ENCODE data around the gene AMBRA1. TPM values are rescaled to one million over a fixed set of nuclear protein-coding genes. Genes with fewer than 3 reads are reported as not detected.

The AMBRA1 gene
- polyA plus RNA-seq, 1 experiment: 12.8 TPM

- POLR2A ChIA-PET: no interaction called here
- Histone ChIP-seq H3K4me3 (ENCODE audit: low read depth, low read length) (no peak overlapping the region), H3K36me3 (ENCODE audit: control insufficient read depth, insufficient read depth, low read length) (no peaks in the 10 kb centered on the region), H3K27me3 (ENCODE audit: control insufficient read depth, insufficient read depth, low read length) (no peaks in the 10 kb centered on the region)
- no peak for TF ChIP-seq CTCF (IDR thresholded peaks at IDR 0.05; ENCODE audit: insufficient read depth, low read depth, low read length)
- DNase-seq (ENCODE audit: low read depth): no peak
- CTCF ChIA-PET: interaction anchor here (1.9 kb wide), 1 partner anchor 145 kb away, joined by 12 read pairs; no protein-coding TSS in a partner anchor
Observed at GRCh38 chr11:46527591-46528130, 66.2 kb downstream of the AMBRA1 start.

GRCh38 chr11:46526216-46527215 is 67.3 kb downstream of the AMBRA1 start:
- Histone ChIP-seq H3K27me3 (ENCODE audit: control insufficient read depth, insufficient read depth, low read length) (no peaks in the 10 kb centered on the region), H3K4me3 (ENCODE audit: low read depth, low read length) (no peak overlapping the region), H3K36me3 (ENCODE audit: control insufficient read depth, insufficient read depth, low read length) (no peaks in the 10 kb centered on the region)
- DNase-seq (ENCODE audit: low read depth): no peak
- no peak for TF ChIP-seq CTCF (IDR thresholded peaks at IDR 0.05; ENCODE audit: insufficient read depth, low read depth, low read length)
- ChIA-PET POLR2A (no interaction called here), CTCF (interaction anchor here (0.6 to 1.8 kb wide), 4 partner anchors 36 to 245 kb away, joined by 3 to 8 read pairs (median 5); no protein-coding TSS in a partner anchor)

DNA sequence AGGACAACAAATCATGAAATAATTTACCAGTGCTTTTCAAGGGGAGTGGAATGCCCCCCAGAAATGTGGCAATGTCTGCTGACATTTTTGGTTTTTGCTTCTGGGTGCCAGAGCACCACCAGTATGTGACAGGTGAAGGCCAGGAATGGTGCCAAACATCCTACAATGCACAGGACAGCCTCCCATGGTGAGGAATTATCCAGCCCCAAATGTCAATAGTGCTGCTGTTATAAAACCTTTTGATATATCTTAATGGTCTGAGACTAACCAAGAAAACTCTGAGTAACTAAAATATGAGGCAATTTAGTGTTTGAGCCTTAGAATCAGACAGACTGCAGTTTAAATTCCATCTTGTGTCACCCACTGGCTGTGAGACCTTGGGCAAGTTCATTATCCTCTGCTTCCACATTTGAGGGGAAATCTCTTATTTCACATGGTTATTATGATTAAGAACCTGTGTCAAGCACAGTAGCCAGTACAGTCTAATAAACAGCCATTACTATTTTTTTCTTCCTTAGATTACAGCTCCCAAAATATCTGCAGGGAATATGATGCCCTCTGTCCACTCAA is 69.5 kb downstream of the AMBRA1 start:
- Histone ChIP-seq H3K4me3 (ENCODE audit: low read depth, low read length) (no peak overlapping the region), H3K36me3 (ENCODE audit: control insufficient read depth, insufficient read depth, low read length) (no peaks in the 10 kb centered on the region), H3K27me3 (ENCODE audit: control insufficient read depth, insufficient read depth, low read length) (no peaks in the 10 kb centered on the region)
- ChIA-PET CTCF (interaction anchor here (0.9 to 1.6 kb wide), 2 partner anchors 133 to 177 kb away, joined by 3 to 4 read pairs; partner anchors contain the start of genes CHRM4 and DGKZ), POLR2A (no interaction called here)
- no peak for DNase-seq (ENCODE audit: low read depth)
- no peak for TF ChIP-seq CTCF (IDR thresholded peaks at IDR 0.05; ENCODE audit: insufficient read depth, low read depth, low read length)

DNA sequence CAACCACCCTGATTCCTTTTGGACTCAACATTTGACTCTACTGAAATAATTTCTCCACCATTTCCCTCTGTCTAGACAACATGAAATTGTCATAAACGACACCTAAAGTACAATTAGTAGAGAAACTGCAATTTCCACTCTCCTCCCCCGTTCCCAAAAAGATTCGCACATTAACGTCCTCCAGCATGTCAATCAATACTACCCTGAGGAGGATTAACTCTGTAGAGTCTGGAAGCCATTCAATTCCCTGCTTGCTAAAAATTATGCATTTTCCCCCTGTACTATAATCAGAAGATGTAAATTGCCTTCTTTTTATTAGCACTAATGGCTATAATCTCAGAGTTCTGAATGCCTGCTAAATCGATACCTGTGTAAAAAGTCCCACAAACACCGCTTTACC is 70.5 kb downstream of the AMBRA1 start:
- H3K4me3 ChIP-seq (ENCODE audit: low read depth, low read length): no peak overlapping the region
- CTCF ChIA-PET: interaction anchor here (1.3 to 1.5 kb wide), 2 partner anchors 33 to 132 kb away, joined by 3 to 6 read pairs; partner anchors contain the start of gene CHRM4
- no peaks in the 10 kb centered on the region for H3K27me3 ChIP-seq (ENCODE audit: control insufficient read depth, insufficient read depth, low read length)
- no peak for TF ChIP-seq CTCF (IDR thresholded peaks at IDR 0.05; ENCODE audit: insufficient read depth, low read depth, low read length)
- no peak for DNase-seq (ENCODE audit: low read depth)
- no peaks in the 10 kb centered on the region for H3K36me3 ChIP-seq (ENCODE audit: control insufficient read depth, insufficient read depth, low read length)
- POLR2A ChIA-PET: no interaction called here

Data from BJ (cell line).